ENCODE results near the gene EARS2. TPM values are rescaled to one million over a fixed set of nuclear protein-coding genes. Genes with fewer than 3 reads are reported as not detected.
"Not testable (repeated sequence)": the region's sequence is repeated elsewhere in the genome, so short reads cannot be mapped to it uniquely, and the experiment has no call there.

The EARS2 gene
- polyA plus RNA-seq, 4 donors = 20.4 to 28.6 (median 25.7) TPM

DNA sequence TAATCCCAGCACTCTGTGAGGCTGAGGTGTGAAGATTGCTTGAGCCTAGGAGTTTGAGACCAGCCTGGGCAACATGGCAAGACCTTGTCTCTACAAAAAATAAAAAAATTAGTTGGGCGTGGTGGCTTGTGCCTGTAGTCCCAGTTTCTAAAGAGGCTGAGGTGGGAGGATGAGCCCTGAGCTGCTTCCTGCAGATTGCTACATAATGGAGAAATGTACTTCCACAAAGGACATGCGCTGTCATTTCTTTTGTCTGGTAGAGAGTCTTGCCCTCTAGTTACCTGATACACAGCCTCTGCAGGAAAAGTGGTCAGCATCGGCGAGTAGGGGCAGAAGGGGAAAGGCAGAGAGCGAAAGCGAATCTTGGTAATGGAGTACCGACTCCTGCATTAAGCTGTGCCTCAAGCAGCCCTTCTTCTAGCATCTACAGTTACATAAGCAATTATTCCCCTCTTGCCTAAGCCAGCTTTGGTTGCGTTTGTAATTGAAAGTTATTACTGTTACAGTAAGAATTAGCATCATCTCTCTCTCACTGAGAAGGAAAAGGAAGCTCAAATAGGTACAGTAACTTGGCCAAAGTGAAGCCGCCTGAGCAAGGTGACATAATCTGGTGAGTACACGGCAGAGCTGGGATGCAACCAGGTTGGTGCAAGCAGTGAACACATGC is 28.4 kb downstream of the EARS2 start:
- DNase-seq (ENCODE audit: low read depth in 4 of 4, low spot score in 3 of 4) = no peak

DNA sequence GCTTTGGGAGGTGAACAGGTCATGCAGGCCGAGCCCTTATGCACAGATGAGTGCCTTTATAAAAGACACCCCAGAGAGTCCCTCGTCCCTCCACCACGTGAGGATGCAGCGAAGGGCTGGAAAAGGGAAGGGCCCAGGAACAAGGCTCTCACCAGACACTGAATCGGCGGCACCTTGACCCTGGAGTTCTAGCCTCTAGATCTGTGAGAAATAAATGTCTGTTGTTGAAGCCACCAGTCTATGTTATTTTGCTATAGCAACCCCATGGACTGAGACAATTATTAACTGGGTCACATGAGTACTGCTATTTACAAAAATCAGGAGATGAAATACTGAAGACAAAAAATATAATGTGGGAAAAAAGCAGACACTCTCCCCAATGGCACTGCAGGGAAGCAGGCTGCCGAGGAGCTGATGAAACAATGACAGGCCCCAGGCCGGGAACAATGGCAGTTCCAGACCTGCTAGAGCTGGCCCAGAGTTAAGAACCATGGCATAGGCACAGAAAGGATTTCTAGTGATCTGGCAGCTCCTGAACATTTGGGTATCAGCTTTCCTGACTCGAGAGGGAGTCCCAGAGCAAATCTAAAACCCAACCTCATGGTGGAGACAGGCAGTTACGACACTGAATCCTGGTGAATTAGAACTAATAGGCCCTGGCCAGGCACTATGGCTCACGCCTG is 29.0 kb downstream of the EARS2 start:
- DNase-seq (ENCODE audit: low read depth in 4 of 4, low spot score in 3 of 4) = no peak

GRCh38 chr16:23524886-23525285 is 32.3 kb downstream of the EARS2 start:
- DNase-seq (ENCODE audit: low read depth in 4 of 4, low spot score in 3 of 4) = no peak

DNA sequence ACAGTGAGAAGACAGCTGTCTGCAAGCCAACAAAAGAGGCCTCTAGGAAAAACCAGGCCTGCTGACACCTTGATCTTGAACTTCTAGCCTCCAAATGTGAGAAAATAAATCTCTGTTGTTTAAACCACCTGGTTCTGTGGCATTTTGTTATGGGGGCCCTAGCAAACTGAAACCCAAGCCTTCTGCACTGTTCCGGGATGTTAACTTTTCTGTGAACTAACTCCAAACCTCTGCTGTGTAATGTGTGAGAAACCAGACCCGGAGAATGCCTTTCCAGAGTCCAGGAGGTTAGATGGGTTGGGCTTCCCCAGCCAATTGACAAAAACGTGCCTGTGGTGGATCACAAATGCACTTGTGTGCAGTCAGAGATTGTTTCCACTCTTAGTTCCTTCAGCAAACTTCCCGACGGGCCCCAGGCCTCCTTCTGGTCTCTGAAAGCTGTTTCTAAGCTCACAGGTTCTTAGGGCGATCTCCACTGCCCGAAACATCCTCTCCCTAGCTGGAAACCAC is 33.2 kb downstream of the EARS2 start:
- no peak for DNase-seq (ENCODE audit: low read depth in 4 of 4, low spot score in 3 of 4)

DNA sequence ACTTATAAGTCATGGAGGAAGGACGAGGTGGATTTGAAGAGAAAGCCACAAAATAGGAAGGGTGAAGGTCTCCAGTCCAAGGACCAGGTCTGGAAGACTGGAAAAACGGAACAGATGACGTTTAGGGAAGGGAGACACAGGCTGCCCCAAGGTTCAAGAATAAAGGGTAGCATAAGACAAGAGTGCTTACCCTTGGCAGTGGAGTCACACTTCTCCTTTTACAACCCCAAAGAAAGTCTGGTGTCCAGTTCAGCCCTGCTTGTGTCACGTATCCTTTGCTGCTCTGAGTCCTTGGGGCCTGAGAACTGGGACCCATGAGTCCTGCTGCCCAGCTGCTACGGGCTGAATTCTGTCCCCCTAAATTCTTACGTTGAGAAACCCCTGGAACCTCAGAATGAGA is 33.8 kb downstream of the EARS2 start:
- DNase-seq (ENCODE audit: low read depth in 4 of 4, low spot score in 3 of 4) = no peak

DNA sequence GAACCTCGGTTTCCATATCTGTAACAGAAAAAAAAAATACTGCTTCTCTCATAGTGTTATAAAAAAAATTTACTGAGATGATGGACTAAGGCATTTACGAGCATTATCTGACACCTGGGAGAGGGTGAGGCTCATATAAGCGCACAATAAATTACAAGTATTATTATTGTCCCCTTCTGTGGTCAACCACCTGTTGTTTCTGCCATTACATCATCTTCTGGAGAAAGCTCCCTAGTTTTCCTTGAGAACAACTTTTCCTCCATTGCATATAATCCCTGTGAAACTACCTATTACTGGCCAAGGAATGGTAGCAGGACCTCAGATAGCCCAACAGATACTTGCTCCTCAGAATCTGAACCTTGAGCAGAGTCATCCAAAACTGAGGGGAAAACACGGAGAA is 35.2 kb downstream of the EARS2 start:
- no peak for DNase-seq (ENCODE audit: low read depth in 4 of 4, low spot score in 3 of 4)

GRCh38 chr16:23521037-23521743 is 36.0 kb downstream of the EARS2 start:
- DNase-seq (ENCODE audit: low read depth in 4 of 4, low spot score in 3 of 4) = no peak

- DNase-seq (ENCODE audit: low read depth in 4 of 4, low spot score in 3 of 4) = no peak
Measured at GRCh38 chr16:23520500-23520899, 36.6 kb downstream of the EARS2 start.

DNA sequence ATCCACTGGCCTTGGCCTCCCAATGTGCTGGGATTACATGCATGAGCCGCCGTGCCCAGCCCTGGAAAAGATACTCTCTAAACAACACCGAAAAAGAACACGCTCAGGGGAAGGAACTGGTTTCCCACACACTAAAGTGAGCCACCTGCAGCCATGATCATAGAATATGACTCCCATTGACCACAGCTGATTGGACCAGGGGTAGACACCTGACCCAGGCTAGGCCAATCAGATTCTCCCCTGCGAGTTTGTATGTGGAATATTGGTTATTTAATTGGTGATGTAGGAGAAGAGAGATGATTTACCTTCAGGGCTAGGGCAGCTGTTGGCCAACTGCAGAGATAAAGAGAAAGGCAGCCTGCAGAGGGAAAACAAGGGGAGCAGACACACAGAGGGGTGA is 37.9 kb downstream of the EARS2 start:
- DNase-seq (ENCODE audit: low read depth in 4 of 4, low spot score in 3 of 4) = no peak

GRCh38 chr16:23518435-23518891 is 38.7 kb downstream of the EARS2 start:
- DNase-seq (ENCODE audit: low read depth in 4 of 4, low spot score in 3 of 4) = no peak

- no peak for DNase-seq (ENCODE audit: low read depth in 4 of 4, low spot score in 3 of 4)
Measured at GRCh38 chr16:23516366-23517137, 40.6 kb downstream of the EARS2 start.

DNA sequence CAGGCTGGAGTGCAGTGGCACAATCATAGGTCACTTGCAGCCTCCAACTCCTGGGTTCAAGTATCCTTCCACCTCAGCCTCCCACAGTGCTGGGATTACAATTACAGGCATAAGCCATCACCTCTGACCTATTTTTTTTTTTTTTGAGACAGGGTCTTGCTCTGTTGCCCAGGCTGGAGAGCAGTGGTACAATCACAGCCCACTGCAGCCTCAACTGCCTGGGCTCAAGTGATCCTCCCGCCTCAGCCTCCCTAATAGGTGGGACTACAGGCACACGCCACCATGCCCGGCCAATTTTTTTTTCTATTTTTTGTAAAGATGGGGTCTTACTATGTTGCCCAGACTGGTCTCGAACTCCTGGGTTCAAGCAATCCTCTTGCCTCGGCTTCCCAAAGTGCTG is 41.3 kb downstream of the EARS2 start:
- no peak for DNase-seq (ENCODE audit: low read depth in 4 of 4, low spot score in 3 of 4)

- no peak for DNase-seq (ENCODE audit: low read depth in 4 of 4, low spot score in 3 of 4)
Measured at GRCh38 chr16:23514381-23515152, 42.6 kb downstream of the EARS2 start.

DNA sequence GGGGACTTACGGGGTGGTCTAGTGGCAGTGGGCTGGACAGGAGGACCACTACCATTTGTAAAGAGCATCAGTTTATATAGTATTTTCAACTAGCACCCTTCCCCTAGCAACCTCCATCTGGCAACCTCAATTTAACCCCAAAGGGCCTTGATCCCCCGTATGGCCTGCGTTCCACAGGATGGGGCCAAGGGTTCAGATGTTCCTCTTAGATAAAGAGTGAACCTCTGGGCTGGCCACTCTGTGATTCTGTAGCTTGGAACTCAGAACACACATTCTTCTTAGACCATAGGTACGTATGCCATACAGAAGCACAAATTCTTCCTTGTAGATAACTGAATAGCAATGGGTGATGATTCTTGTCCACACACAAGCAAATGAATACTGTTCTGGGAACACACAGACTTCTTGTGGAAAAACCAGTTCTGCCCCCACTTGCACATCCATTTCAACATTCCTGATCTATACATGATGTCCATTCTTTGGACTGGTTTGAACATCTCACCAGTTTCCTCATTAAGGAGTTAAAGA is 44.9 kb downstream of the EARS2 start:
- no peak for DNase-seq (ENCODE audit: low read depth in 4 of 4, low spot score in 3 of 4)

DNA sequence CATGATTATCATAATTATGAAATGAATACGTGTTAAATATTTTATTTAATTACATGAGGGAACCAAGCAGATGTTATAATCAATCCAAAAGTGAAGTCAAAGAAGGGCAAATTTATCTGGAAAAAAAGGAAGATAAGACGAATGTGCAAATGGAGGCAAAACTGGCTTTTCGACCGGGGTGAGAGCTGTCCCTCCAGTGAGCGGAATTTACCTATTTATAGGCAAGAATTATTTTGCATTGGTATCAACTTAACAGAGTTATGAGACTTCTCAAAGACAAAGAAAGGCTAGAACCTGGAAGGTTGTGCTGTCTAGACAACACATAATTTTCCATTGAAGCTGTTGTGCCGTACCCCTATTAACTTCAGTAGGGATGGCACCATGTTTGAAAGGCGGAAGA is 45.4 kb downstream of the EARS2 start:
- no peak for DNase-seq (ENCODE audit: low read depth in 4 of 4, low spot score in 3 of 4)

DNA sequence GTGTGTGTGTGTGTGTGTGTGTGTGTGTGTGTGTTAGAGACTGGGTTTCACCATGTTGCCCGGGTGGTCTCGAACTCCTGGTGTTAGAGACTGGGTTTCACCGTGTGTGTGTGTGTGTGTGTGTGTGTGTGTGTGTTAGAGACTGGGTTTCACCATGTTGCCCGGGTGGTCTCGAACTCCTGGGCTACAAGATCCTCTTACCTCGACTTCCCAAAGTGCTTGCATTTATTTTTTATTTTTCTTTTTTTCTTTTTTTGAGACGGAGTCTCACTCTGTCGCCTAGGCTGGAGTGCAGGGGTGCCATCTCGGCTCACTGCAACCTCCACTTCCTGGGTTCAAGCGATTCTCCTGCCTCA is 46.3 kb downstream of the EARS2 start:
- not testable (repeated sequence) for DNase-seq (ENCODE audit: low read depth in 4 of 4, low spot score in 3 of 4)

- DNase-seq (ENCODE audit: low read depth in 4 of 4, low spot score in 3 of 4) = peak; percentile 54 to 74 (median 70)
Measured at GRCh38 chr16:23510164-23510914, 46.8 kb downstream of the EARS2 start, which contains the start of gene GGA2. GGA2 (minus strand) TSS chr16:23510494; CDS start chr16:23510411, 83 bp downstream.

DNA sequence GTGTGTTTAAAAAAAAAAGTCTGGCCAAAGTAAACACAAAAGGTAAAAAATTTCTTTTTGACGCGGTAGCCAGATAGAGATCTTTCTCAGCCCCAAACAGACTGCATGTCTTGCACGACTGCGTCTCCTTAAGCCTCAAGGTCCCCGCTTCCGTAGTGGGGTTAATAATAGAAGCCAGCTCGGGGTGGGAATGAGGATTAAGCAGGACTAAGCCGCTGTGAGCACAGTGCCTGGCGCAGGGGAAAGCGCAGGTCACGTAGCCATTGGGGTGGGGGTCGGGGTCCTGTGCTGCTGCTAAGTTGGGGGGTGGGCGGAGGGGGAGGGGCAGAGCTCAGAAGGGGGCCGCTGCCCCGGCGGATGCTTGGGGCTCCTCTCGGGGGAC is 47.4 kb downstream of the EARS2 start:
- no peak for DNase-seq (ENCODE audit: low read depth in 4 of 4, low spot score in 3 of 4)

GRCh38 chr16:23509441-23509754 is 47.8 kb downstream of the EARS2 start:
- no peak for DNase-seq (ENCODE audit: low read depth in 4 of 4, low spot score in 3 of 4)

Measured in left renal pelvis (tissue), 4 donors.